Stimulated activated CD8-positive, alpha-beta memory T cell treated with anti-CD3 and anti-CD28 coated beads, Interleukin-4, amount 100 ng/mL, for 1 hour (primary cell): ENCODE data around the gene BRAF.
A peak's percentile ranks its signal among the peaks of the same experiment; 100 is the strongest.
"Not testable (repeated sequence)": the region's sequence is repeated elsewhere in the genome, so short reads cannot be mapped to it uniquely, and the experiment has no call there.

Experiments used
- DNase-seq, 2 donors: peaks; one replicate each; pipeline ENCODE4 v3.0.0-alpha.2; 2020; ENCODE audit warnings: low read depth in 2 of 2, low spot score in 1 of 2

The BRAF gene

DNA sequence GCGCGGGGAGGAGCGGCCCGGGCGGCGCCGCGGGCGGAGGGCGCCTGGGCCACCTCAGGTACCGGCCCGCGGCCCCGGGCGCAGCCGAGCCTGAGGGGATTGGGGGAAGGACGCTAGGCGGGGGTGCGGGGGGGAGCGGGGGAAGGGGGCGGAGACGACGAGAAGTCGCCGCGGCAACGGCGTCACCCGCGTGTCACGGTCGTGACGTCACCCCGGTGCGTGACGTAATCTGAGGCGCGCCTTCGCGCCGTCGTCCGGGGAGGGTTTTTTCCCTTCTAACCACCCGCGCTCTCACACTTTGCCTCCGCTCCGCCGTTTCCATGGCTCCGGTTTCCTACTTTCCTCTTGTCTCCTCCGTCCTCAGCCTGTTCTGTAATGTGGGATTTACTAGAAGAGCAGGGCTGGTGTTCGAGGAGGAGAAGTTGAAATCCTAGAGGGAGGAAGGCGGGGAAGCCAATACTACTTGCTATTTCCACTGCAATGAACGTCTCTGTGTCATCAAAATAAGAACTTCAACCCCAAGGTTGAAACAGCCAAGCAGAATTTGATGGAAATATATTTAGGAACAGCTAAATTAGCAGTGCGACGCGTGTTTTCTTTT is at the start of gene BRAF:
Gene BRAF (minus strand): TSS at position 109 of the 601 bp plus-strand sequence. CDS start 226 bp downstream, outside the sequence.
- DNase-seq = peak; percentile 92

DNA sequence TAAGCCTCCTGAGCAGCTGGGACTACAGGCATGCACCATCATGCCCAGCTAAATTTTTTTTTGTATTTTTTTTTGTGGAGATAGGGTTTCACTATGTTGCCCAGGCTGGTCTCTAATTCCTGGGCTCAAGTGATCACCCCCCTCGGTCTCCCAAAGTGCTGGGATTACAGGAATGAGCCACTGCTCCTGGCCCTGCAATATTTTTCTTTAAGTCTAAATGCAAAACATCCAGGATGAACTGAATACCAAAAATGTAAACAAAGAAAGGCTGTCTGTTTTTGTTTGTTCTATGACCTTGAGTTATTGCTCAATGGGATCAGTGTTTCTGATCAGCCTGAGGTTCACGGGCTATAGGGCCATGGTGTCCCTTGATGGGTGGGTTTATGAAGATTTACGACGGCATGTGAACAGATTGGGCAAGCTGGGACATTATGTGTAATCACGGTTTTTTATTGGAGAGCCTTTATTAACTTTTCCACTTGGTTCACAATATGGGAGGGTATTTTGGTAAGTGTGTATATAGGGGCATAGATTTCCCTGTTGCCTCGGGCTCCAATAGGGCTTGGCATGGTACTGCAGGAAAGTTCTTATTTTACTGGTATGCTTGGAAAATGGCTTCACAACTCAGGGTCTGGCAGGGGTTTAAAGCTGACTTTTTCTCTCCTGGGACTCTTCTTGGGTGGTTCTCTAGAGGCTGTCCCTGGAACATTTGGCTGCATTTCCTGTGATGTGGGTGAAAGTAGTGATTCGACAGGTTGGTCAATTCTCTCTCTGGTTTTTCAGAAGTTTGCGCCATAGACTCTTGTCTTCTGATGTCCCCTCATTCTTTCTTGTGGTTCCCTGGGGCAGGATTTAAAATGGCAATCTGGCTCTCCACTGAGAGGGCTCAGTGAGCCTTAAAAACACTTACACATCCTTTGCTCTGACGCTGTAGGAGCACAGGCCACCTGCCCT is 48.4 kb upstream of the BRAF start:
- no peak for DNase-seq

DNA sequence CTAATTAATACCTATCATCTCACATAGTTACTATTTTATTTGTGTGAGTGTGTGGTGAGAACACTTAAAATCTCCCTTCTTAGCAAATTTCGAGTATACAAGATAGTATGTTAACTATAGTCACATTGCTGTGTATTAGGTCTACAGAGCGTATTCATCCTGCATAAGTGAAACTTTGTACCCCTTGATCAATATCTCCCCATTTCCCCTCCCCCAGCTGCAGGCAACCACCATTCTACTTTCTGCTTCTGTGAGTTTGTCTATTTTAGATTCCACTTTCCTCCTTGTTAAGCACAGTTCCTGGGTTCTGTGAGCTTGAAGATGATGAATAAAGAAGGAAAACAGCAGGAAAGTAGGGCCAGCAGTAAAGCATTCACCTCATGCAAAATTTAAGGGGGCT is 47.6 kb upstream of the BRAF start:
- no peak for DNase-seq

DNA sequence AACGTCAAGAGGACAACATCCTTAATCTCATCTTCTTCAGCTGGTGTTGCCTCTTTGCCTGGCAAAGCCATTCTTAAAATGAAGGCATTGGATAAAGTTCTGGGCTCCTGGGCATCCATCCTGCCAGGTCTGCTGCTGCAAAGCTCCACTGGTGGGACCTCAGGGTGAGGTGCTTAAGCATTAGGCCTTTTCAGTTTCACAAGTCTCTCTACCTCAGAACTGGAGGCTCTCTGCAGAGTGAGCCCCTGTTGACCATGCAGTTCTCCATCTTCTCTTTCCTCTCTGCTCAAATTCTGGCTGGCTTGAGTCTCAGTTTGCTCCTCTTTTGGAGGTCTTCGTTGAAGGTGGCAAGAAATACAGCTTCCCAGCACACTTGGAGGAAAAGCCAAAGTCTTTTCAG is 42.7 kb upstream of the BRAF start:
- DNase-seq = no peak

DNA sequence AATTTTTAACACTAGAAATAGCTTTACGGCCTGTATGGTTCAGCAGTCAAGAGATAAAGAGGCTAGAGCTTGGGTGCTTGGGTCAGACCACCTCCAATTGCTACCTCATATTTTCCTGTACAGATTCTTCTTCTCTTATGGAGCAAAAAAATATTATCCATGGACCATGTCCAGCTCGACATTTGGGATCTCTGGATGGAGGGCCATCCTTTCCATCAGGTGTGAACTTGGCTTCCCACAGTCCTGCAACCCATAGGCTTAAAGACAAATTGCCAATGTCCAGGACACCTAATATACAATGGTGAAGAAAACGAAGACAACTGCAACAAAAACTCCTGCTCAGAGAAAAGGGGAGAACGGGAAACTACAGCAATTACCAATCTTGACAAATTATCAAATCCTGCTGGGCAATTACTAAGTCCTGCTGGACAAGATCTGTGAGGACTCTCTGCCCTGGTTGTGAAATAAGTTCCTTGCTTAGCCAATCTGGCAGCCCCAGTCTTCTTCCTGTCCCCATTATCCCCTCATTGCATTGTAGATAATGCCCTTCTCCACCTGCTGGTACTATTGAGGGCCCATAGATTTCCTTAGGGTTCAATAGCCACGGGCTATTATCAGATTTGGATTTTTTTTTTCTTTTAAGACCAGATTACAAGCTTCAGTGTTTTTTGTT is 42.0 kb upstream of the BRAF start:
- DNase-seq = no peak

DNA sequence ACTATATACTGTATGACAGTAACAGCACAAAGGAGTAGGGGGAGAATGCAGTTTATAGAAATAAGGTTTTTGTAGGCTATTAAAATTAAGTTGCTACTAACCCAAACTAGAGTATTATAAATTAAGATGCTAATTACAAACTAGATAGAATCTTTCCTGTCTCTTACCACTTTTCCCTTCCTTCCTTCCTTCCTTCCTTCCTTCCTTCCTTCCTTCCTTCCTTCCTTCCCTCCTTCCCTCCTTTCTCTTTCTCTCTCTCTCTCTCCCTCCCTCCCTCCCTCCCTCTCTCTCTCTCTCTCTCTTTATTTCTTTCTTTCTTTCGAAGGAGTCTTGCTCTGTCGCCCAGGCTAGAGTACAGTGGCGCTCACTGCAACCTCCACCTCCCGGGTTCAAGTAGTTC is 36.4 kb upstream of the BRAF start:
- DNase-seq = no peak

DNA sequence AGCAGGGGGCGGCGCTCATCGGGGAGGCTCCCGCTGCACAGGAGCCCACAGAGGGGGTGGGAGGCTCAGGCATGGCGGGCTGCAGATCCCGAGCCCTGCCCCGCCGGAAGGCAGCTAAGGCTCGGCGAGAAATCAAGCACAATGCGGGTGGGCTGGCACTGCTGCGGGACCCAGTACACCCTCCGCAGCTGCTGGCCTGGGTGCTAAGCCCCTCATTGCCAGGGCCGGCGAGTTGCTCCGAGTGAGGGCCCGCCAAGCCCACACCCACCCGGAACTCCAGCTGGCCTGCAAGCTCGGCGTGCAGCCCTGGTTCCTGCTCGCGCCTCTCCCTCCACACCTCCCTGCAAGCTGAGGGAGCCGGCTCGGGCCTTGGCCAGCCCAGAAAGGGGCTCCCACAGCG is 32.3 kb upstream of the BRAF start:
- not testable (repeated sequence) for DNase-seq

DNA sequence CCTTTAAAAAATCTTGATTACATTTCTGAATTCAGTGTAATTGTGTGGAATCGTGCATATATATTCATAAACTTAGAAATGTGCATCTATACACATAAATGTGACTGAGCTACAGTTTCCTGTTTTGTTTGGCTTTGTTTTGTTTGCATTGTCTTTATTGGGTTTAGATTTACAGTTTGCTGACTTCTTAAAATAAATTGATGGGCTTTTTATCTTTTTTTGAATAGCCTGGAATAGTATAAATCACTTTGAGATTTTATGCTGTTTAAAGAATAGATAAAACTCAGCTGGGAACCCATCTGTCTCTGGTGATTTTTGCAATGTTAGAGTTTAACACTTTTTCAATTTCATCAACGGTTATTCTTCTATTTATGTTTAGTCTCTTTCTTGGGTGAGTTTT is 21.2 kb upstream of the BRAF start:
- DNase-seq = no peak

DNA sequence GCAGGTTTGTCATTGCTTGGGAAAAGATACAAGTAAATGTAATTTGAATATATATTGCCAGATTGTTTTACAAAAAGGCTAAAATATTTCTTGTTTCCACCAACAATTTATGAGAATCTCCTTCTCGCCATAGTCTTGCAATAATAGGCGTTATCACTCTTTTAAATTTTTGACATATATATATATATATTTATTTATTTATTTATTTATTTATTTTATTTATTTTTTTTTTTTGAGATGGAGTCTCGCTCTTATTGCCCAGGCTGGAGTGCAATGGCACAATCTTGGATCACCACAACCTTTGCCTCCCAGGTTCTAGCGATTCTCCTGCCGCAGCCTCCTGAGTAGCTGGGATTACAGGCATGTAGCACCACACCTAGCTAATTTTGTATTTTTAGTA is 17.5 kb upstream of the BRAF start:
- not testable (repeated sequence) for DNase-seq

DNA sequence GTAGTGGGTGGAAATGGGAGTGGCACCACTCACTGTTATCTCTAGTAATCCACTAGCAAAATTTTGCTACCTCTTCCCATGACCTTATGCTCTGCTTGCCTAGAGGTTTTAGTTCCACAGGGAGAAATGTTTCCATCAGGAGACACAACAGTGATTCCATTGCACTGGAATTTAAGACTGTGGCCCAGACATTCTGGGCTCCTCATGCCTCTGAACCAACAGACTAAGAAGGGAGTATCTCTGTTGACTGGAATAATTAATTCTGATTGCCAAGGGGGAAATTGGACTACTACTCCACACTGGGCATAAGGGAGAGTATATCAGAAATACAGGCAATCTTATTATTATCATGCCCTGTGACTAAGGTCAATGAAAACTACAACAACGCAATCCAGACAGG is 16.2 kb upstream of the BRAF start:
- no peak for DNase-seq

DNA sequence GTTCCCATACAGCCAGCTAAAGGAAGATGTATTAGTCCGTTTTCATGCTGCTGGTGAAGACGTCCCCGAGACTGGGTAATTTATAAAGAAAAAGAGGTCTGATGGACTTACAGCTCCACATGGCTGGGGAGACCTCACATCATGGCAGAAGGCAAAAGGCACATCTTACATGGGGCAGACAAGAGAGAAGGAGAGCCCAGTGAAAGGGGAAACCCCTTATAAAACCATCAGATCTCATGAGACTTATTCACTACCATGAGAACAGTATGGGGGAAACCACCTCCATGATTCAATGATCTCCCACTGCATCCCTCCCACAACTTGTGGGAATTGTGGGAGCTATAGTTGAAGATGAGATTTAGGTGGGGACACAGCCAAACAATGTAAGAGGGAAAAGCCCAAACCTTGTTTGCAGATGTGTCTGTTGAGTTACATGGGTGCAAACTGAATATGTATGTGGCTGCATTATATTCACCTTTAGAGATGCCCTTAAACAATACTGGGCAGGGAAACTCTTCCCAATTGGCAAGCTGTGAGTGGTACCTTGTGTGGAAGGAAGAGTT is 13.1 kb upstream of the BRAF start:
- no peak for DNase-seq

DNA sequence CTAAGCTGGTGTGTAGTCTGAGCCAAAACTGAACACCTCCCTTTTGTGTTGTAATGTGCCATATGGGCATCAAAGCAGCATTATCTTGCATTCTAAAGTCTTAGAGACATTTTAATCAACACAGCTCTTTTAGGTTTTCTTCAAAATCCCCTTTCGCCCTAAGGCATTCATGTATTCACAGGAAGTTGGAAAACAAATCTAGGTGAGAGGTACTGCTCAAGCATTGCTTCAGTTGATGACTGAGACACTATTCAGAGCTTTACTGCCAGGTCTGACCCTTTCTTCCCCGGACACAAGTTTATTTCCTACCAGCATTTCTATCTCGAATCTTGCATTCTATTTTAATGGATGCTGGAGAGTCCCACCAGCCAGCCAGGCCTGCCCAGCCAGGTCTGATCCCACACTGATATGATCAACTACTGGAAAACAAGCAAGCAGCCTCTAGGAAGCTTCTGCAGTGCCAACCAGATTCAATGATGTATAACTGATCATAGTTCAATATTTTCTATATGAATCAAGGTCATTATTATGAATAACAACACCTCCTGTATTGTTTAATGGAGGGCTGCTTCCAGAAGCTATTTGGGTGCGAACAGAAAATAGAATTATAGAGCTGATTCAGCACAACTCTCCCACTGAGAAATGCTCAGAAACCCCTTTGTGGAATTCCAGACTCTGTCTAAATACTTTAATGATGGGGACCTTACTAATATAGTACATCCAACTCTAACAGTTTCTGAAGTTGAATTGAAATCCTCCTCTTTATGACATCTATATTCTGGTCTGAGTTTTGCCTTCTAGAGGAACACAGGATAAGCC is 4.0 kb upstream of the BRAF start:
- DNase-seq = no peak

DNA sequence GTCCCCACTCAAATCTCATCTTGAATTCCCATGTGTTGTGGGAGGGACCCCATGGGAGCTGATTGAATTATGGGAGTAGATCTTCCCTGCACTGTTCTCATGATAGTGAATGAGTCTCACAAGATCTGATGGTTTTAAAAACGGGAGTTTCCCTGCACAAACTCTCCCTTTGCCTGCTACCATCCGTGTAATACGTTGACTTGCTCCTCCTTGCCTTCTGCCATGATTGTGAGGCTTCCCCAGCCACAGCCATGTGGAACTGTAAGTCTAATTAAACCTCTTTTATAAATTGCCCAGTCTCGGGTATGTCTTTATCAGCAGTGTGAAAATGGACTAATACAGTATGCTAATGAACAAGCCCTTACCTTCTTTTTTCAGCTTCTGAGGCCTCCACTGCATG is 3.2 kb upstream of the BRAF start:
- DNase-seq = not testable (repeated sequence)

DNA sequence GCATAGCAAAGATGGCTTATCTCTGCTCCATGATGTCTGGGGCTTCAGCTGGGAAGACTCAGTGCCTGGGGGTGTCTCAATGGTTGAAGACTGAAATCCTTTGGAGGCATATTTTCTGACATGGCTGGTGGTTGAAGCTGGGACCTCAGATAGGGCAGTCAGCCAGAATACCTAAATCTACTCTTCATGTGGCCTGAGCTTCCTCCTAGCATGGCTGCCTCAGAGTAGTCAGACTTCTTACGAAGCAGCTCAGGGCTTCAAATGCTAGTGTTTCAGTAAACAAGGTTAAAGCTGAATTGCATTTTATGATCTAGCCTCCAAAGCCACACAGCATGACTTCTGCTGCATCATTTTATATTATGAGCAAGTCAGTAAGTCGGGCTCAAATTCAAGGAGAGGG is 2.6 kb upstream of the BRAF start:
- DNase-seq = no peak

DNA sequence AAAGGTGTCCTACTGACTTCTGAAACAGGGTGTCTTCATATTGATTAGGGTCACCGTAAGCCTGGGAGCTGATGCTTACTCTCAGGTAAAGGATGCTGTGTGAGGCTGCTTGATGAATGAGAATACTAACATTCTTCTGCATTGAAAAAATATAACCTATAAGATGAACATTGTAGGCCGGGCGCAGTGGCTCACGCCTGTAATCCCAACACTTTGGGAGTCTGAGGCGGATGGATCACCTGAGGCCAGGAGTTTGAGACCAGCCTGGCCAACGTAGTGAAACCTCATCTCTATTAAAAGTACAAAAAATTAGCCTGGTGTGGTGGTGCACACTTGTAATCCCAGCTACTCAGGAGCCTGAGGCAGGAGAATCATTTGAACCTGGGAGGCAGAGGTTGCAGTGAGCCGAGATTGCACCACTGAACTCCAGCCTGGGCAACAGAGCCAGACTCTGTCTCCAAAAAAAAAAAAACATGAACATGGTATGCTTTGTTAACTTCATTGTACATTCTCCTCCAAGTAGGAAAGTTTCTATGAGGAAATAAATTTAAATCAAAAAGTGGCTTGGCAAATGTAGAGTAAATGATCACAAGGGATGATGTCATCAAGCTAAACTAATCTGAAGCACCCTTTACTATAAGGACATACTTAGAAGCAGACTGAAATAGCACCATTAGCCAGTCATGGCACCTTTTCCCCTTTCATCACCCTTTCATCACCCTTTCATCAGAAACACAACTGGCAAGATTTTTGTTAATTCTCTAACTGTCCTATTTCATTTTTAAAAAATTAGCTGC is 1.5 kb upstream of the BRAF start:
- no peak for DNase-seq

DNA sequence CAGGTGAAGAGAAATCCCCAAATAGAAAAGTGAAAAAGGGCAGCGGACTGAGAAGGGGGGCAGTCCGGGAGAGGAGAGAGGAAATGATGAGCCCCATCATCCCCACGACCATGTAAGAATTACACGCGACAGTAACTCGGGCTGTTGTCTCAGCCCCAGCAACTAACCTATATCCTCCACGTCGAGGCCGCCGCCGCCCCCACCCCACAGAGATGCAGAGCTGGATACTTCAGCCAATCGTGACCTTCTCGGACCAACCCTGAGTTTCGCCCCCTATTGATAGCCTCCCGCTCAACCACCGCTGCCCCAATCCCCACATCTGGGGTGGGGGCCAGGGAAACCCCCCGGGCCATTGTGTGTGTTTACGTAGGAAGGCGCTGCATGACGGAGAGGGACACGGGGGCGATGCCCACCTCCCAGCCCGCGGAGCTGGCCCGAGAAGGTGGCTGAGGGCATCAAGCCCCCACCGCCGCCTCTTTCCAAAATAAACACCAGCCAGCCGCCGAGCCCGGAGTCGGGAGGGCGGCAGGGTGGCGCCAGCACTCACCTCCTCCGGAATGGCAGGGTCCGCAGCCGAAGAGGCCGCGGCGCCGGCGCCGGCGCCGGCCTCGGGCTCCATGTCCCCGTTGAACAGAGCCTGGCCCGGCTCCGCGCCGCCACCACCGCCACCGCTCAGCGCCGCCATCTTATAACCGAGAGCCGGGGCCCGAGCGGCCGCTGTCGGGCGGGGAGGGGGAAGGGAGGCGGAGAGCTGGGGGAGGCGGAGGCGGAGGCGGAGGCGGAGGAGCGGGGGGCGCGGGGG is 509 bp downstream of the BRAF start:
- DNase-seq = peak; percentile 36 to 44

DNA sequence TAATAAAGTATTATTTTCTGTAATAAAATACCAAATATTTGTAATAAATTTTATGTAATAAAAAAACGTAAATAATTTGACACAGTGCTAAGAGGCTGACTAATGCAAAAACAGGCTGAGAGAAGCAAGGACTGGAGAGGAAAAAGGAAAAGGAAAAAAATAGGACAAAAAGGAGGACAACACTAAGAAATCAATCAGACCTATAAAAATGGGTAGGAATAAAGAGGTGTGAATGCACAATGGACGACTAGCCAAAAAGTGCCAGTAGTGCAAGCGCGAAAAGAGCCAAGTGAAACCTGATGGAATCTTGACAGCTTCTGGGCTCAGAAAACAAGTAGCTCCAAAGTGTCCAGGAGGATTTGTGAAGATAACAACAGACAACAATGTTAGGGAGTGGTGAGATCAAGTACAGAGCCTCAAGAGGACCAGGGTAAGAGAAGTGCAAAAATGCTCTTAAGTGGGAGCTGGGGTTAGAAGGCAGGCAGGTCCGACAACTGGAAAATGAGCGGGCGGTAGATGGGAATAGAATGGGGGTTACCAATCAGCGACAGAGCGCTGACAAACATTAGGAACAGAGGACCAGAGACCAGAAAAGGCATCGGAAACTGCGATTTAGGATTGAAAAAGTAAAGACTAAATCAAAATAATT is 1.2 kb downstream of the BRAF start:
- DNase-seq = no peak

DNA sequence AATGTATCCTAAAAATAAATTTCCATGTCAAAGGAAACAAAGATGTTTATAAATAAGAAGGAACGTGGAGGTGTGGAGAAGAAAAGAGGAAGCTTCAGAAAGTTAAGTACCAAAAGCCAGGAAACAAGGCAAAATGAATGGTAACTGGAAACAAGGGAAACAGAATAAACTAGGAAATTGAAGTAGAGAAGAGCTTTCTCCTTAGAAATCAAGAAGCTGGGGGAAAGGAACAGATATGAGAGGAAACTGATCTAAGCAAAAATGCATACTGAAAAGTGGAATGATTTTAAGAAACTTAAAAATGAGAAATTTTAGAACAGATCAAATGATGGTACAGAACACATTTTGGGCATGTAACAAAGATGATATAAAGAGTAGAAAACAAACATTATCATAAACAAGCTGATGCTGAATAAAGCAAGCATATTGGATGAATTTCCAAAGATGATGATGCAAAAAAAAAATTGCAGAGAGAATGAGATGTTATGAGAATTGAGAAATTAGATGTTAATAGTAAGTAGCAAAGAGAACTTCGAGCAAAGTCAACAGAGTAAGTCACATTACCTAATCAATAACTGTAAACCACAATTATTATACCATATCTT is 1.9 kb downstream of the BRAF start:
- DNase-seq = no peak
